ENCODE measurements around the gene SPECC1L. TPM values are rescaled to one million over a fixed set of nuclear protein-coding genes. Genes with fewer than 3 reads are reported as not detected.
A peak's percentile ranks its signal among the peaks of the same experiment; 100 is the strongest.

Gene SPECC1L
- total RNA-seq, 1 donor from 2014 or later: 37.2 TPM

- Mint-ChIP-seq H3K36me3 (ENCODE audit: low read depth) (peaks cover 38% of the 10 kb centered on the region), H3K4me1 (peaks cover 52% of the 10 kb centered on the region), H3K9me3 (no peaks in the 10 kb centered on the region), H3K4me3 (peak overlapping the region; percentile 14), H3K27me3 (no peaks in the 10 kb centered on the region), H3K27ac (peak overlapping the region; percentile 73)
- DNase-seq: peak; percentile 56
- intact Hi-C loops (cut with micrococcal nuclease): loop anchor here (5.0 kb wide), 1 partner anchor 75 kb away; no protein-coding TSS in a partner anchor
These were observed 132.0 kb downstream of the SPECC1L start for GRCh38 chr22:24402460-24403192.

- DNase-seq: no peak
- H3K27ac Mint-ChIP-seq: no peak overlapping the region
- H3K4me1 Mint-ChIP-seq: peaks cover 51% of the 10 kb centered on the region
- H3K36me3 Mint-ChIP-seq (ENCODE audit: low read depth): peaks cover 33% of the 10 kb centered on the region
- intact Hi-C loops (cut with micrococcal nuclease): loop anchor here (5.0 kb wide), 1 partner anchor 76 kb away; no protein-coding TSS in a partner anchor
- no peaks in the 10 kb centered on the region for H3K27me3 Mint-ChIP-seq
- no peak overlapping the region for H3K4me3 Mint-ChIP-seq
- H3K9me3 Mint-ChIP-seq: no peaks in the 10 kb centered on the region
These were observed 132.7 kb downstream of the SPECC1L start for GRCh38 chr22:24403346-24403745.

- intact Hi-C loops (cut with micrococcal nuclease): loop anchor here (5.0 kb wide), 1 partner anchor 77 kb away; no protein-coding TSS in a partner anchor
- Mint-ChIP-seq H3K9me3 (no peaks in the 10 kb centered on the region), H3K36me3 (ENCODE audit: low read depth) (peaks cover 28% of the 10 kb centered on the region), H3K4me1 (peaks cover 50% of the 10 kb centered on the region), H3K27ac (no peak overlapping the region), H3K27me3 (no peaks in the 10 kb centered on the region), H3K4me3 (no peak overlapping the region)
- no peak for DNase-seq
These were observed 134.1 kb downstream of the SPECC1L start for GRCh38 chr22:24404561-24405275.

- Mint-ChIP-seq H3K4me1 (peaks cover 49% of the 10 kb centered on the region), H3K27me3 (no peaks in the 10 kb centered on the region), H3K27ac (no peak overlapping the region), H3K36me3 (ENCODE audit: low read depth) (peaks cover 23% of the 10 kb centered on the region), H3K4me3 (no peak overlapping the region), H3K9me3 (no peaks in the 10 kb centered on the region)
- DNase-seq: no peak
- intact Hi-C loops (cut with micrococcal nuclease): no loop called here
These were observed 135.1 kb downstream of the SPECC1L start for GRCh38 chr22:24405631-24406321.

- H3K4me1 Mint-ChIP-seq: peaks cover 42% of the 10 kb centered on the region
- peak; percentile 55 for DNase-seq
- intact Hi-C loops (cut with micrococcal nuclease): no loop called here
- H3K9me3 Mint-ChIP-seq: no peaks in the 10 kb centered on the region
- peak overlapping the region; percentile 40 for H3K4me3 Mint-ChIP-seq
- no peaks in the 10 kb centered on the region for H3K27me3 Mint-ChIP-seq
- H3K27ac Mint-ChIP-seq: peak overlapping the region; percentile 78
- H3K36me3 Mint-ChIP-seq (ENCODE audit: low read depth): peaks cover 15% of the 10 kb centered on the region
These were observed 136.0 kb downstream of the SPECC1L start for GRCh38 chr22:24406322-24407277.

- H3K27ac Mint-ChIP-seq: peak overlapping the region; percentile 78
- H3K9me3 Mint-ChIP-seq: no peaks in the 10 kb centered on the region
- H3K36me3 Mint-ChIP-seq (ENCODE audit: low read depth): peaks cover 12% of the 10 kb centered on the region
- no peaks in the 10 kb centered on the region for H3K27me3 Mint-ChIP-seq
- H3K4me3 Mint-ChIP-seq: peak overlapping the region; percentile 40
- DNase-seq: peak; percentile 61
- intact Hi-C loops (cut with micrococcal nuclease): no loop called here
- H3K4me1 Mint-ChIP-seq: peaks cover 38% of the 10 kb centered on the region
These were observed 136.6 kb downstream of the SPECC1L start for GRCh38 chr22:24407278-24407665.

- peak overlapping the region; percentile 78 for H3K27ac Mint-ChIP-seq
- intact Hi-C loops (cut with micrococcal nuclease): no loop called here
- peak; percentile 54 for DNase-seq
- H3K9me3 Mint-ChIP-seq: no peaks in the 10 kb centered on the region
- peaks cover 32% of the 10 kb centered on the region for H3K4me1 Mint-ChIP-seq
- H3K4me3 Mint-ChIP-seq: no peak overlapping the region
- no peaks in the 10 kb centered on the region for H3K27me3 Mint-ChIP-seq
- peaks cover 10% of the 10 kb centered on the region for H3K36me3 Mint-ChIP-seq (ENCODE audit: low read depth)
These were observed 137.3 kb downstream of the SPECC1L start for GRCh38 chr22:24407884-24408283.

GRCh38 chr22:24408630-24409029, 138.0 kb downstream of the SPECC1L start:
- Mint-ChIP-seq H3K27ac (no peak overlapping the region), H3K4me1 (peaks cover 32% of the 10 kb centered on the region), H3K27me3 (no peaks in the 10 kb centered on the region), H3K36me3 (ENCODE audit: low read depth) (peaks cover 10% of the 10 kb centered on the region), H3K9me3 (no peaks in the 10 kb centered on the region), H3K4me3 (no peak overlapping the region)
- intact Hi-C loops (cut with micrococcal nuclease): no loop called here
- DNase-seq: no peak

- Mint-ChIP-seq H3K27me3 (no peaks in the 10 kb centered on the region), H3K9me3 (no peaks in the 10 kb centered on the region), H3K36me3 (ENCODE audit: low read depth) (peaks cover 6% of the 10 kb centered on the region), H3K4me3 (no peak overlapping the region), H3K27ac (no peak overlapping the region), H3K4me1 (peaks cover 32% of the 10 kb centered on the region)
- intact Hi-C loops (cut with micrococcal nuclease): no loop called here
- no peak for DNase-seq
These were observed 139.1 kb downstream of the SPECC1L start for GRCh38 chr22:24409707-24410106.

GRCh38 chr22:24410110-24410856, 139.7 kb downstream of the SPECC1L start:
- peaks cover 4% of the 10 kb centered on the region for H3K36me3 Mint-ChIP-seq (ENCODE audit: low read depth)
- no peak overlapping the region for H3K4me3 Mint-ChIP-seq
- H3K4me1 Mint-ChIP-seq: peaks cover 32% of the 10 kb centered on the region
- H3K27me3 Mint-ChIP-seq: no peaks in the 10 kb centered on the region
- DNase-seq: no peak
- H3K27ac Mint-ChIP-seq: peak overlapping the region; percentile 7
- intact Hi-C loops (cut with micrococcal nuclease): no loop called here
- no peaks in the 10 kb centered on the region for H3K9me3 Mint-ChIP-seq

- intact Hi-C loops (cut with micrococcal nuclease): no loop called here
These were observed 140.8 kb downstream of the SPECC1L start for GRCh38 chr22:24411256-24412004.

GRCh38 chr22:24412274-24412673, 141.6 kb downstream of the SPECC1L start:
- no peak for DNase-seq
- Mint-ChIP-seq H3K27me3 (no peaks in the 10 kb centered on the region), H3K4me1 (peaks cover 23% of the 10 kb centered on the region), H3K4me3 (no peak overlapping the region), H3K27ac (no peak overlapping the region), H3K9me3 (no peaks in the 10 kb centered on the region), H3K36me3 (ENCODE audit: low read depth) (peaks cover 4% of the 10 kb centered on the region)
- intact Hi-C loops (cut with micrococcal nuclease): no loop called here

More at GRCh38 chr22:24411256-24412004, 140.8 kb downstream of the SPECC1L start:
- Mint-ChIP-seq H3K36me3 (ENCODE audit: low read depth) (peaks cover 4% of the 10 kb centered on the region), H3K27ac (no peak overlapping the region), H3K9me3 (no peaks in the 10 kb centered on the region), H3K4me1 (peaks cover 31% of the 10 kb centered on the region), H3K4me3 (no peak overlapping the region), H3K27me3 (no peaks in the 10 kb centered on the region)
- no peak for DNase-seq

Measured in activated CD4-positive, alpha-beta T cell treated with anti-CD3 and anti-CD28 coated beads, Interleukin-2, amount 10 ng/mL, durations not matched to agents 24 days and 14 days (primary cell).